Measurements from ENCODE around the gene DYNC1LI2.

DYNC1LI2 gene

GRCh38 chr16:66735891-66736290 lies 15.5 kb downstream of the DYNC1LI2 start:
- DNase-seq, result no peak

GRCh38 chr16:66731101-66731500 lies 20.3 kb downstream of the DYNC1LI2 start:
- no peak for DNase-seq

GRCh38 chr16:66728804-66729203 lies 22.6 kb downstream of the DYNC1LI2 start:
- no peak for DNase-seq

GRCh38 chr16:66728117-66728787 lies 23.2 kb downstream of the DYNC1LI2 start:
- DNase-seq, result peak; percentile 9 to 61

GRCh38 chr16:66720766-66721165 lies 30.6 kb downstream of the DYNC1LI2 start:
- DNase-seq, result no peak

- no peak for DNase-seq
These were observed 32.2 kb downstream of the DYNC1LI2 start for GRCh38 chr16:66719246-66719645.

GRCh38 chr16:66717776-66718175 lies 33.6 kb downstream of the DYNC1LI2 start:
- no peak for DNase-seq

- peak; percentile 1 to 39 for DNase-seq
These were observed 34.2 kb downstream of the DYNC1LI2 start for GRCh38 chr16:66717112-66717675.

GRCh38 chr16:66714654-66715307 lies 36.6 kb downstream of the DYNC1LI2 start:
- DNase-seq, result no peak

GRCh38 chr16:66714062-66714461 lies 37.3 kb downstream of the DYNC1LI2 start:
- DNase-seq, result no peak

- no peak for DNase-seq
These were observed 38.3 kb downstream of the DYNC1LI2 start for GRCh38 chr16:66713076-66713475.

- DNase-seq, result no peak
These were observed 38.9 kb downstream of the DYNC1LI2 start for GRCh38 chr16:66712512-66712911.

- no peak for DNase-seq
These were observed 39.8 kb downstream of the DYNC1LI2 start for GRCh38 chr16:66711581-66711980.

GRCh38 chr16:66706506-66706880 lies 44.9 kb downstream of the DYNC1LI2 start:
- no peak for DNase-seq

- no peak for DNase-seq
These were observed 45.5 kb downstream of the DYNC1LI2 start for GRCh38 chr16:66705790-66706505.

GRCh38 chr16:66703406-66704215 lies 47.8 kb downstream of the DYNC1LI2 start:
- peak in 1 of 2 experiments; percentile 6 for DNase-seq

GRCh38 chr16:66701516-66701915 lies 49.9 kb downstream of the DYNC1LI2 start:
- DNase-seq, result no peak

GRCh38 chr16:66701026-66701425 lies 50.4 kb downstream of the DYNC1LI2 start:
- DNase-seq, result no peak

- no peak for DNase-seq
These were observed 51.5 kb downstream of the DYNC1LI2 start for GRCh38 chr16:66699898-66700297.

- DNase-seq, result no peak
These were observed 53.4 kb downstream of the DYNC1LI2 start for GRCh38 chr16:66698046-66698445.

GRCh38 chr16:66696669-66697630 lies 54.5 kb downstream of the DYNC1LI2 start, which contains the start of gene CMTM4:
Gene CMTM4 (minus strand): TSS chr16:66696743. CDS start chr16:66696525, 218 bp downstream.
- peak in 1 of 2 experiments; percentile 85 for DNase-seq

Data from NCI-H526 (cell line).